Measurements from ENCODE around the gene RXRA.

DNA sequence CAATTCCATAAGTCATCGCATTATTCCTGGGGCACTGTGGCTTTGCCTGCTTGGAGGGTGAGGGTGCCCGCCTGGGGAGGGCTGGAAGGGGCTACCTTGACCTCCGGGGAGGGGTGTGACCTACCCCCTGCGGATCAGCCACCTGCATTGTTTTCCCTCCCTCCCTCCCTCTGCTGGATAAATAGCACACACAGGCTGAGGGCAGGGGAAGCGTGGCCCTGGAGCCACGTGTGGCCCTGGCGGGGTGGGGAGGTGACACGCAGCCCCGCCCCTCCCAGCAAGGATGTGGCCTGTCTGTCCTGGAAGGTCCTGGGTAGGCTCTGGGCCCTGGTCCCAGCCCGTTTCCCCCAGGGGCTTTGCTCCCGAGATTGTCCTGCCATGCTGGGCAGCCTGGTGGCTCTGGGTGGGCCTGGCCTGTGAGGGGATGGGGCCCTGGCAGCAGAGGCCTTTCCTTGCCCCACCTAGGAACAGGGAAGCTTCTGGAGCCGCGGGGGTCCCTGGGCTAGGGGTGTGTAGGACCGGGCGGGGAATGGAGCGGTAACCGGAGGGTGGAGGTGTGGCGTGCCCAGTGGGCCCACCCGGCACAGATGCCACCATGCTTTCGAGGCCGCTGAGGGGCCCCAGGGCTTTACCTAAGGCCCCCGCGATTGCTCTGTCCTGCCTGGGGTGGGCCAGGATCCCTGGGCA, 33.4 kb downstream of the RXRA start:
- TF ChIP-seq, protein P1, sequence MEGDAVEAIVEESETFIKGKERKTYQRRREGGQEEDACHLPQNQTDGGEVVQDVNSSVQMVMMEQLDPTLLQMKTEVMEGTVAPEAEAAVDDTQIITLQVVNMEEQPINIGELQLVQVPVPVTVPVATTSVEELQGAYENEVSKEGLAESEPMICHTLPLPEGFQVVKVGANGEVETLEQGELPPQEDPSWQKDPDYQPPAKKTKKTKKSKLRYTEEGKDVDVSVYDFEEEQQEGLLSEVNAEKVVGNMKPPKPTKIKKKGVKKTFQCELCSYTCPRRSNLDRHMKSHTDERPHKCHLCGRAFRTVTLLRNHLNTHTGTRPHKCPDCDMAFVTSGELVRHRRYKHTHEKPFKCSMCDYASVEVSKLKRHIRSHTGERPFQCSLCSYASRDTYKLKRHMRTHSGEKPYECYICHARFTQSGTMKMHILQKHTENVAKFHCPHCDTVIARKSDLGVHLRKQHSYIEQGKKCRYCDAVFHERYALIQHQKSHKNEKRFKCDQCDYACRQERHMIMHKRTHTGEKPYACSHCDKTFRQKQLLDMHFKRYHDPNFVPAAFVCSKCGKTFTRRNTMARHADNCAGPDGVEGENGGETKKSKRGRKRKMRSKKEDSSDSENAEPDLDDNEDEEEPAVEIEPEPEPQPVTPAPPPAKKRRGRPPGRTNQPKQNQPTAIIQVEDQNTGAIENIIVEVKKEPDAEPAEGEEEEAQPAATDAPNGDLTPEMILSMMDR (IDR thresholded peaks at IDR 0.05) = no peak
- no peak for TF ChIP-seq POLR2A (IDR thresholded peaks at IDR 0.05)

All from thyroid gland (tissue), 4 donors.